ENCODE measurements around the gene MAPKAPK3. TPM values are rescaled to one million over a fixed set of nuclear protein-coding genes. Genes with fewer than 3 reads are reported as not detected.

The MAPKAPK3 gene
- total and polyA plus RNA-seq, 2 of the 4 experiments (the other 2 are of a cell fraction) = 38.3 to 57.2 TPM

GRCh38 chr3:50567386-50568167, 49.4 kb upstream of the MAPKAPK3 start, which contains the start of gene C3orf18:
Gene C3orf18 (minus strand): TSS chr3:50567747. CDS start chr3:50565699, 2,048 bp downstream.
- H3K14ac ChIP-seq (replicated peaks; ENCODE audit: low read depth, low read length) = peak within 1 kb of the TSS; percentile 27
- H3K27me3 ChIP-seq (ENCODE audit: control insufficient read depth, insufficient read depth, low read length) = no peaks in the 10 kb centered on the region
- peak within 1 kb of the TSS; percentile 66 for H4K91ac ChIP-seq (ENCODE audit: insufficient read depth, low read depth, low read length)
- peak; percentile 83 for ATAC-seq (ENCODE audit: low read depth)
- in situ Hi-C loops (cut with MboI; ENCODE audit: low sequenced_read_pairs) = no loop called here
- peak within 1 kb of the TSS; percentile 42 for H3K27ac ChIP-seq (ENCODE audit: insufficient read depth, low read length)
- BruUV-seq (replicated peaks) = no TSS peak
- peaks cover 10% of the 10 kb centered on the region for H3K9me1 ChIP-seq (ENCODE audit: insufficient read depth, low read length)
- peak within 1 kb of the TSS; percentile 6 for H3K23ac ChIP-seq (ENCODE audit: low read depth, low read length)
- H3K18ac ChIP-seq (ENCODE audit: low read depth, low read length) = peak within 1 kb of the TSS; percentile 8; the same call in 1 of the 2 replicates
- dilution Hi-C loops (cut with HindIII; ENCODE audit: low sequenced_read_pairs, unreplicated experiment) = no loop called here
- H2BK120ac ChIP-seq (ENCODE audit: low read depth, low read length) = peak within 1 kb of the TSS; percentile 37; the same call in 1 of the 2 replicates
- ChIA-PET POLR2A (ENCODE audit: unreplicated experiment) (no interaction called here), CTCF (interaction anchor here (3.5 kb wide), 1 partner anchor 49 kb away, joined by 17 read pairs; the partner anchor contains the start of gene MAPKAPK3)
- peak within 1 kb of the TSS; percentile 83 for H2AK5ac ChIP-seq (ENCODE audit: low read depth, low read length)
- peak within 1 kb of the TSS; percentile 53 for H3K56ac ChIP-seq (ENCODE audit: extremely low read depth, insufficient read depth, low read length)
- peak within 1 kb of the TSS; percentile 16 for H2BK5ac ChIP-seq (ENCODE audit: low read depth, low read length, poor library complexity, severe bottlenecking)
- H4K5ac ChIP-seq (ENCODE audit: low read depth, low read length) = peak within 1 kb of the TSS; percentile 70
- peak within 1 kb of the TSS; percentile 77 for H3K4ac ChIP-seq (ENCODE audit: low read depth, low read length)
- intact Hi-C loops (cut with micrococcal nuclease) = loop anchor here (5.0 kb wide), 1 partner anchor 1105 kb away; the partner anchor contains the start of gene TEX264
- no peaks in the 10 kb centered on the region for H3K9me3 ChIP-seq (ENCODE audit: control insufficient read depth, insufficient read depth, low read length)
- TF ChIP-seq CHD1 (IDR thresholded peaks at IDR 0.05; ENCODE audit: low read depth, low read length) = no peak
- no peak for TF ChIP-seq RCOR1 (IDR thresholded peaks at IDR 0.05; ENCODE audit: insufficient replicate concordance, low read length)
- no peak for TF ChIP-seq MAFK (IDR thresholded peaks at IDR 0.05; ENCODE audit: low read depth, low read length)
- no peak for TF ChIP-seq MXI1 (IDR thresholded peaks at IDR 0.05; ENCODE audit: borderline replicate concordance, low read depth, low read length)
- peak; percentile 57; the same call in 1 of the 2 replicates for TF ChIP-seq MAZ (IDR thresholded peaks at IDR 0.05; ENCODE audit: borderline replicate concordance, low read depth, low read length)
- H3K36me3 ChIP-seq (ENCODE audit: control insufficient read depth, insufficient read depth, low read length) = peaks cover under 1% of the 10 kb centered on the region; the same call in 1 of the 2 replicates
- WGBS, 2 experiments (ENCODE audit: extremely low coverage in 2 of 2, insufficient read length in 1 of 2) = 0% methylated on average over 7 of the region's 53 CpGs; no CpG with 5 or more reads in 1 of the 2 experiments
- peak within 1 kb of the TSS; percentile 93 to 95 for H4K8ac ChIP-seq (ENCODE audit: low read depth in 2 of 2, low read length in 2 of 2)
- DNase-seq = peak; percentile 86
- H2AK9ac ChIP-seq (replicated peaks; ENCODE audit: low read depth, low read length, poor library complexity) = peak within 1 kb of the TSS; percentile 94
- H3K9ac ChIP-seq (ENCODE audit: low read depth, low read length) = peak within 1 kb of the TSS; percentile 75
- no peaks in the 10 kb centered on the region for H4K20me1 ChIP-seq (ENCODE audit: insufficient read depth, low read length)
- H3K4me3 ChIP-seq (ENCODE audit: insufficient read depth, low read depth, low read length) = peak within 1 kb of the TSS; percentile 51
- H2BK15ac ChIP-seq (ENCODE audit: low read depth, low read length) = peak within 1 kb of the TSS; percentile 44; the same call in 2 of the 3 replicates
- peaks cover 18 to 43% of the 10 kb centered on the region in 2 experiments; a peak in 3 of 4 replicates for H3K79me1 ChIP-seq (ENCODE audit: low read depth in 1 of 2, low read length in 2 of 2)
- H3K4me2 ChIP-seq (ENCODE audit: low read depth, low read length) = peak within 1 kb of the TSS; percentile 84
- H2AFZ ChIP-seq (replicated peaks; ENCODE audit: low read length, poor library complexity) = peak within 1 kb of the TSS; percentile 98
- H2BK20ac ChIP-seq (ENCODE audit: low read depth, low read length) = no peak within 1 kb of the TSS
- H3K4me1 ChIP-seq (ENCODE audit: control insufficient read depth, insufficient read depth, low read length) = peaks cover 5% of the 10 kb centered on the region

Data from IMR-90 (cell line).